ENCODE measurements around the gene CD300LB. TPM values are rescaled to one million over a fixed set of nuclear protein-coding genes. Genes with fewer than 3 reads are reported as not detected.

Gene CD300LB
- total RNA-seq, 1 donor: 0.81 TPM

Other genes with a start within 250 kb of the CD300LB start
- under 0.01 TPM for gene KIF19, start 205.2 kb downstream of the CD300LB start, total RNA-seq
- gene BTBD17, start 169.6 kb downstream of the CD300LB start, total RNA-seq: under 0.01 TPM
- 1.3 TPM for gene GPR142, start 164.0 kb downstream of the CD300LB start, total RNA-seq
- gene GPRC5C, start 99.4 kb downstream of the CD300LB start, total RNA-seq: 3.8 TPM
- 52.0 TPM for gene CD300A, start 64.8 kb downstream of the CD300LB start, total RNA-seq
- gene CD300C, start 14.6 kb upstream of the CD300LB start, total RNA-seq: 0.54 TPM
- 0.27 TPM for gene CD300H, start 36.0 kb upstream of the CD300LB start, total RNA-seq
- not detected for gene CD300LD, start 60.8 kb upstream of the CD300LB start, total RNA-seq
- 0.54 TPM for gene CD300E, start 92.3 kb upstream of the CD300LB start, total RNA-seq
- 25.3 TPM for gene CD300LF, start 181.4 kb upstream of the CD300LB start, total RNA-seq
- 79.7 TPM for gene RAB37, start 205.8 kb upstream of the CD300LB start, total RNA-seq
- gene NHERF1, start 217.2 kb upstream of the CD300LB start, total RNA-seq: 74.6 TPM
- 37.4 TPM for gene NAT9, start 244.9 kb upstream of the CD300LB start, total RNA-seq

Measured in hematopoietic multipotent progenitor cell (in vitro differentiated cells).